ENCODE data around the gene LRRC4C. TPM values are rescaled to one million over a fixed set of nuclear protein-coding genes. Genes with fewer than 3 reads are reported as not detected.

LRRC4C gene
- total and polyA plus RNA-seq, 10 of the 15 experiments (the other 5 are each of a cell fraction or from before 2014, with no cell fraction given), result 1.5 TPM; not detected in 9

DNA sequence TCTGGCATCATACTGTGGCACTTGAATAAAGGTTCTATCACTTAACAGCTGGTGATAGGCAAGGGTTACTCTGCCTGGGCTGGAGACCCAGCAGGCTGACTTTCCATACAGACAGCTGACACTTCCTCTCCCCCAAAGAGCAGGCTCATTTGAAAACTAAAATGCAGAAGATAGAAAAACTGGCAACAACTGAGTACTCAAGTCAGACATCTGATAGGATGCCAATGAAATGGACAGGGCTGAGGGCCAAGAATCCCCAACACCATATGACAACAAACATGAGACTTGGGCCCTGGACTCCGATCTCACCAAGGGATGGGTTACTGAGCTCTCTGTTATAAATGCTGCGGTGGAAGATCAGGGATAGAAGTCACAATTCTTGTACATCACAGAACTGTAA is 237.2 kb downstream of the LRRC4C start:
- ATAC-seq (no peak), FAIRE-seq (no peak), DNase-seq (ENCODE audit: low read depth, low spot score) (no peak)
- no peaks in the 10 kb centered on the region for H3K4me1 ChIP-seq (ENCODE audit: control insufficient read depth, insufficient read depth, low read length)
- H3K4me3 ChIP-seq, result no peak overlapping the region
- CTCF ChIA-PET, result no interaction called here
- BruUV-seq (replicated peaks), result no TSS peak
- TF ChIP-seq, protein P1, sequence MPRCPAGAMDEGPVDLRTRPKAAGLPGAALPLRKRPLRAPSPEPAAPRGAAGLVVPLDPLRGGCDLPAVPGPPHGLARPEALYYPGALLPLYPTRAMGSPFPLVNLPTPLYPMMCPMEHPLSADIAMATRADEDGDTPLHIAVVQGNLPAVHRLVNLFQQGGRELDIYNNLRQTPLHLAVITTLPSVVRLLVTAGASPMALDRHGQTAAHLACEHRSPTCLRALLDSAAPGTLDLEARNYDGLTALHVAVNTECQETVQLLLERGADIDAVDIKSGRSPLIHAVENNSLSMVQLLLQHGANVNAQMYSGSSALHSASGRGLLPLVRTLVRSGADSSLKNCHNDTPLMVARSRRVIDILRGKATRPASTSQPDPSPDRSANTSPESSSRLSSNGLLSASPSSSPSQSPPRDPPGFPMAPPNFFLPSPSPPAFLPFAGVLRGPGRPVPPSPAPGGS (IDR thresholded peaks at IDR 0.05; ENCODE audit: borderline replicate concordance, insufficient read depth, low read depth, low read length, poor library complexity, severe bottlenecking), result no peak
- TF ChIP-seq BCL11A (IDR thresholded peaks at IDR 0.05; ENCODE audit: low read depth, low read length), result no peak
- TF ChIP-seq GATAD2B (conservative IDR thresholded peaks at IDR 0.05; ENCODE audit: low read depth), result no peak
- TF ChIP-seq TCF7 (IDR thresholded peaks at IDR 0.05; ENCODE audit: borderline replicate concordance), result no peak
- no peak for TF ChIP-seq FOXM1 (IDR thresholded peaks at IDR 0.05; ENCODE audit: low read depth, low read length)
- no peak for TF ChIP-seq MYB (IDR thresholded peaks at IDR 0.05; ENCODE audit: borderline replicate concordance, low read depth, low read length)
- in situ Hi-C loops (cut with MboI), result no loop called here
- WGBS (ENCODE audit: insufficient coverage, insufficient replicate concordance, low lambda C conversion rate, missing lambda C conversion rate), result 62% methylated on average over 2 of the region's 2 CpGs
- SMC1A ChIA-PET (ENCODE audit: uncharacterized antibody, unreplicated experiment), result no interaction called here
- intact Hi-C loops (cut with micrococcal nuclease; ENCODE audit: unreplicated experiment), result no loop called here
- H2AFZ ChIP-seq (ENCODE audit: control insufficient read depth, low read depth, low read length), result no peak overlapping the region
- no peak overlapping the region for H3K27ac ChIP-seq (ENCODE audit: control insufficient read depth, insufficient read depth)
- H3K9me3 ChIP-seq (replicated peaks; ENCODE audit: control insufficient read depth, insufficient read depth, low read length), result no peaks in the 10 kb centered on the region
- no peaks in the 10 kb centered on the region for H4K20me1 ChIP-seq (ENCODE audit: control insufficient read depth, insufficient read depth)
- H3K36me3 ChIP-seq (ENCODE audit: control insufficient read depth in 2 of 2, insufficient read depth in 2 of 2, low read length in 1 of 2), result no peaks in the 10 kb centered on the region
- no peaks in the 10 kb centered on the region for H3K27me3 ChIP-seq (replicated peaks in 1 of 2; ENCODE audit: control insufficient read depth in 2 of 2, insufficient read depth in 2 of 2, low read length in 1 of 2)
- H3K79me2 ChIP-seq (ENCODE audit: control insufficient read depth, insufficient read depth, low read length), result no peaks in the 10 kb centered on the region
- RAD21 ChIA-PET (ENCODE audit: unreplicated experiment), result no interaction called here
- no peak overlapping the region for H3K4me2 ChIP-seq (ENCODE audit: control insufficient read depth, insufficient read depth)
- no peak overlapping the region for H3K9ac ChIP-seq (ENCODE audit: control insufficient read depth, insufficient read depth, low read length)
- POLR2A ChIA-PET, result no interaction called here

DNA sequence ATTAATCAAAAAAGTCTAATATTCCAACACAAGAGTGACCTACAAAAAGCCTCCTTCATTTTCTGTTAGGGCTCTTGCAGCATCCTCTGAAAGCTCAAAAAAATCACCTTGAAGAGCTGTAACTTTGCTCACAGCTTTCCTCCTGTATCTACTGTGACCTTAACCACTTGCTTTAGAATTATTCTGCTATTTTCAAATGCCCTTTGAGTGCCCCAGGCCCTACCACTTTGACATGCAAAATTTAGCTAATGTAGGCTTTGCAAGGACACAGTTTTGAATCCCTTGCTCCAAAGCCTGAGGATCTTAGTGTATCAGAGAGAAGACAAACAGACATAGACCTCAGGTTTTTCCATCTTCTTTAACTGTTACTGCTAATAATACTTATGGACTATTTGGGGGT is 253.1 kb downstream of the LRRC4C start:
- RAD21 ChIA-PET (ENCODE audit: unreplicated experiment), result interaction anchor here (0.6 kb wide), 1 partner anchor 8 kb away, joined by 3 read pairs; no protein-coding TSS in a partner anchor
- SMC1A ChIA-PET (ENCODE audit: uncharacterized antibody, unreplicated experiment), result interaction anchor here (0.5 kb wide), 1 partner anchor 1079 kb away, joined by 3 read pairs; no protein-coding TSS in a partner anchor
- Histone ChIP-seq H3K9me3 (replicated peaks; ENCODE audit: control insufficient read depth, insufficient read depth, low read length) (no peaks in the 10 kb centered on the region), H3K27ac (ENCODE audit: control insufficient read depth, insufficient read depth) (no peak overlapping the region), H3K27me3 (replicated peaks in 1 of 2; ENCODE audit: control insufficient read depth in 2 of 2, insufficient read depth in 2 of 2, low read length in 1 of 2) (no peaks in the 10 kb centered on the region), H3K4me1 (ENCODE audit: control insufficient read depth, insufficient read depth, low read length) (no peaks in the 10 kb centered on the region), H2AFZ (ENCODE audit: control insufficient read depth, low read depth, low read length) (no peak overlapping the region), H3K9ac (ENCODE audit: control insufficient read depth, insufficient read depth, low read length) (no peak overlapping the region), H3K4me3 (no peak overlapping the region), H3K79me2 (ENCODE audit: control insufficient read depth, insufficient read depth, low read length) (no peaks in the 10 kb centered on the region), H3K4me2 (ENCODE audit: control insufficient read depth, insufficient read depth) (no peak overlapping the region), H3K36me3 (ENCODE audit: control insufficient read depth in 2 of 2, insufficient read depth in 2 of 2, low read length in 1 of 2) (no peaks in the 10 kb centered on the region), H4K20me1 (ENCODE audit: control insufficient read depth, insufficient read depth) (no peaks in the 10 kb centered on the region)
- intact Hi-C loops (cut with micrococcal nuclease; ENCODE audit: unreplicated experiment) (loop anchor here (10.0 kb wide), 1 partner anchor 272 kb away; no protein-coding TSS in a partner anchor), in situ Hi-C loops (cut with MboI) (loop anchor here (10.0 kb wide), 1 partner anchor 902 kb away; no protein-coding TSS in a partner anchor)
- POLR2A ChIA-PET, result no interaction called here
- BruUV-seq (replicated peaks), result no TSS peak
- ATAC-seq, result no peak
- DNase-seq (ENCODE audit: low read depth, low spot score), result no peak
- CTCF ChIA-PET, result no interaction called here
- no peak for FAIRE-seq
- no peak for TF ChIP-seq BACH1 (IDR thresholded peaks at IDR 0.05; ENCODE audit: borderline replicate concordance)
- no peak for TF ChIP-seq SMARCA5 (IDR thresholded peaks at IDR 0.05)
- no peak for TF ChIP-seq ZNF207 (IDR thresholded peaks at IDR 0.05; ENCODE audit: borderline replicate concordance)
- TF ChIP-seq PML (IDR thresholded peaks at IDR 0.05; ENCODE audit: low read length), result no peak
- TF ChIP-seq MXI1 (IDR thresholded peaks at IDR 0.05; ENCODE audit: low read depth, low read length), result no peak
- TF ChIP-seq SRF (IDR thresholded peaks at IDR 0.05; ENCODE audit: low read depth in 2 of 2, low read length in 2 of 2), result no peak
- no peak for TF ChIP-seq STAT3 (IDR thresholded peaks at IDR 0.05; ENCODE audit: low read depth, low read length)
- TF ChIP-seq, protein P2, sequence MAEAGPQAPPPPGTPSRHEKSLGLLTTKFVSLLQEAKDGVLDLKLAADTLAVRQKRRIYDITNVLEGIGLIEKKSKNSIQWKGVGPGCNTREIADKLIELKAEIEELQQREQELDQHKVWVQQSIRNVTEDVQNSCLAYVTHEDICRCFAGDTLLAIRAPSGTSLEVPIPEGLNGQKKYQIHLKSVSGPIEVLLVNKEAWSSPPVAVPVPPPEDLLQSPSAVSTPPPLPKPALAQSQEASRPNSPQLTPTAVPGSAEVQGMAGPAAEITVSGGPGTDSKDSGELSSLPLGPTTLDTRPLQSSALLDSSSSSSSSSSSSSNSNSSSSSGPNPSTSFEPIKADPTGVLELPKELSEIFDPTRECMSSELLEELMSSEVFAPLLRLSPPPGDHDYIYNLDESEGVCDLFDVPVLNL (IDR thresholded peaks at IDR 0.05; ENCODE audit: low read depth, low read length), result no peak
- no peak for TF ChIP-seq HDGF (IDR thresholded peaks at IDR 0.05)
- TF ChIP-seq, protein P3, sequence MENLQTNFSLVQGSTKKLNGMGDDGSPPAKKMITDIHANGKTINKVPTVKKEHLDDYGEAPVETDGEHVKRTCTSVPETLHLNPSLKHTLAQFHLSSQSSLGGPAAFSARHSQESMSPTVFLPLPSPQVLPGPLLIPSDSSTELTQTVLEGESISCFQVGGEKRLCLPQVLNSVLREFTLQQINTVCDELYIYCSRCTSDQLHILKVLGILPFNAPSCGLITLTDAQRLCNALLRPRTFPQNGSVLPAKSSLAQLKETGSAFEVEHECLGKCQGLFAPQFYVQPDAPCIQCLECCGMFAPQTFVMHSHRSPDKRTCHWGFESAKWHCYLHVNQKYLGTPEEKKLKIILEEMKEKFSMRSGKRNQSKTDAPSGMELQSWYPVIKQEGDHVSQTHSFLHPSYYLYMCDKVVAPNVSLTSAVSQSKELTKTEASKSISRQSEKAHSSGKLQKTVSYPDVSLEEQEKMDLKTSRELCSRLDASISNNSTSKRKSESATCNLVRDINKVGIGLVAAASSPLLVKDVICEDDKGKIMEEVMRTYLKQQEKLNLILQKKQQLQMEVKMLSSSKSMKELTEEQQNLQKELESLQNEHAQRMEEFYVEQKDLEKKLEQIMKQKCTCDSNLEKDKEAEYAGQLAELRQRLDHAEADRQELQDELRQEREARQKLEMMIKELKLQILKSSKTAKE (IDR thresholded peaks at IDR 0.05; ENCODE audit: low read depth, poor library complexity, severe bottlenecking), result no peak
